Lower leg skin (tissue), 4 donors: Measurements from ENCODE around the gene CYP4F2. TPM values are rescaled to one million over a fixed set of nuclear protein-coding genes. Genes with fewer than 3 reads are reported as not detected.
"Not testable (repeated sequence)": the region's sequence is repeated elsewhere in the genome, so short reads cannot be mapped to it uniquely, and the experiment has no call there.

Source experiments
- DNase-seq, 2 donors: peaks; one replicate each; pipeline ENCODE4 v3.0.0-alpha.2; 2019; ENCODE audit warnings: low spot score in 2 of 2
- H3K4me3 ChIP-seq: fragments of 200-600 bp; sonication (generic); 2 replicates; pipeline ENCODE4 v1.5.1; 2017; ENCODE audit warnings: mild to moderate bottlenecking, low read depth; ENCODE audit not compliant: poor library complexity, severe bottlenecking
- POLR2A ChIP-seq, 2 donors: fragments of 450-650 bp; IDR thresholded peaks; one replicate each; pipeline ENCODE4 v1.6.1; 2016 to 2017; ENCODE audit warnings: antibody characterized with exemption in 2 of 2, mild to moderate bottlenecking in 1 of 2, moderate library complexity in 1 of 2
- WGBS, 2 donors: methylation state at CpG; one replicate each; pipeline ENCODE4 v1.1.5; 2018; 5-methylcytosine and 5-hydroxymethylcytosine counted together
- intact Hi-C: fragments of 100-400 bp; cut with DNase I; formaldehyde crosslinking; loops from one replicate; pipeline ENCODE4 v1.15.0; 2023; ENCODE audit warnings: low total_unique reads
- total RNA-seq, 4 donors: library from RNA; depleted of rRNA; stranded (reverse); fragments of >200 nt; gene quantifications; one replicate each; pipeline ENCODE4 v1.1.0, GENCODE V29; 2016
- TF ChIP-seq, protein P1 (sequence below), 3 donors: fragments of 450-650 bp; IDR thresholded peaks; one replicate each; pipeline ENCODE4 v1.5.1; 2016; ENCODE audit warnings: antibody characterized with exemption in 3 of 3, mild to moderate bottlenecking in 3 of 3, moderate library complexity in 2 of 3

CYP4F2 gene
- total RNA-seq, 4 donors from 2014 or later: 0.91 to 4.2 (median 2.9) TPM

DNA sequence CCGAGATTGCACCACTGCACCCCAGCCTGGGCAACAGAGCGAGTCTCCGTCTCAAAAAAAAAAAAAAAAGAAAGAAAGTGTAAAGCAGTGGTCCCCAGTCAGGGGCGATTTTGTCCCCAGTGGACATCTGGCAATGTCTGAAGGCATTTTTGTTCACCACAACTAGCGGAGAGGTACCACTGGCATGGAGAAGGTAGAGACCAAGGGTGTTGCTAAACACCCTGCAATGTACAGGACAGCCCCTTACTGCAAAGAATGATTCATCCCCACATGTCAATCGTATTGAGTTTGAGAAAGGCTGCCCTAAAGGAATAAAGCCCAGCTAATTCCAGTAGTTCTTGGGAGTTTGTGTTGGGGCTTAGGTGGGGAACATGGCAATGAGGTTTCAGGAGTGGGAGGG lies 38.7 kb downstream of the CYP4F2 start:
- no peak for TF ChIP-seq POLR2A (IDR thresholded peaks at IDR 0.05)
- TF ChIP-seq, protein P1, sequence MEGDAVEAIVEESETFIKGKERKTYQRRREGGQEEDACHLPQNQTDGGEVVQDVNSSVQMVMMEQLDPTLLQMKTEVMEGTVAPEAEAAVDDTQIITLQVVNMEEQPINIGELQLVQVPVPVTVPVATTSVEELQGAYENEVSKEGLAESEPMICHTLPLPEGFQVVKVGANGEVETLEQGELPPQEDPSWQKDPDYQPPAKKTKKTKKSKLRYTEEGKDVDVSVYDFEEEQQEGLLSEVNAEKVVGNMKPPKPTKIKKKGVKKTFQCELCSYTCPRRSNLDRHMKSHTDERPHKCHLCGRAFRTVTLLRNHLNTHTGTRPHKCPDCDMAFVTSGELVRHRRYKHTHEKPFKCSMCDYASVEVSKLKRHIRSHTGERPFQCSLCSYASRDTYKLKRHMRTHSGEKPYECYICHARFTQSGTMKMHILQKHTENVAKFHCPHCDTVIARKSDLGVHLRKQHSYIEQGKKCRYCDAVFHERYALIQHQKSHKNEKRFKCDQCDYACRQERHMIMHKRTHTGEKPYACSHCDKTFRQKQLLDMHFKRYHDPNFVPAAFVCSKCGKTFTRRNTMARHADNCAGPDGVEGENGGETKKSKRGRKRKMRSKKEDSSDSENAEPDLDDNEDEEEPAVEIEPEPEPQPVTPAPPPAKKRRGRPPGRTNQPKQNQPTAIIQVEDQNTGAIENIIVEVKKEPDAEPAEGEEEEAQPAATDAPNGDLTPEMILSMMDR (IDR thresholded peaks at IDR 0.05): no peak
- no peak for DNase-seq
- WGBS, 2 donors: 68 to 81% methylated on average over 6 of the region's 6 CpGs
- no peak overlapping the region for H3K4me3 ChIP-seq
- intact Hi-C loops: no loop called here

DNA sequence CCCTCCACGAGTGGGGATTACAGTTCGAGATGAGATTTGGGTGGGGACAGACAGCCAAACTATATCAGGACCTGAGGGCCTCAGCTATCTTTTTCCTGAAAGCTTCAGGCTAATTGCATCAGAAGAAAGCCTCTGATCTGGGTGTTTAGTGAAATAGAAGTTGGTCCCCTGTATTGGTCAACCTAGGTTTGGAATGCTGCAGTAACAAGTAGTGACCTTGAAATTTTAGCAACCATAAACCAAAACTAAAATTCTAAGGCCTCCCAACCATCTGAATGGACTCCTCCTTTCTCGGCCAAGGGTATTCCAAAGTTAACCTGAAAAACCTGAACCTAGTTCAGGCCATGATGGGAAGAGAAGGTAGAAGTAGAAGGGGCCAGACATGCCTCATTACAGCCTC lies 47.5 kb downstream of the CYP4F2 start:
- TF ChIP-seq, protein P1 (IDR thresholded peaks at IDR 0.05): no peak
- TF ChIP-seq POLR2A (IDR thresholded peaks at IDR 0.05): no peak
- intact Hi-C loops: loop anchor here (5.0 kb wide), 1 partner anchor 1988 kb away; no protein-coding TSS in a partner anchor
- no peak overlapping the region for H3K4me3 ChIP-seq

DNA sequence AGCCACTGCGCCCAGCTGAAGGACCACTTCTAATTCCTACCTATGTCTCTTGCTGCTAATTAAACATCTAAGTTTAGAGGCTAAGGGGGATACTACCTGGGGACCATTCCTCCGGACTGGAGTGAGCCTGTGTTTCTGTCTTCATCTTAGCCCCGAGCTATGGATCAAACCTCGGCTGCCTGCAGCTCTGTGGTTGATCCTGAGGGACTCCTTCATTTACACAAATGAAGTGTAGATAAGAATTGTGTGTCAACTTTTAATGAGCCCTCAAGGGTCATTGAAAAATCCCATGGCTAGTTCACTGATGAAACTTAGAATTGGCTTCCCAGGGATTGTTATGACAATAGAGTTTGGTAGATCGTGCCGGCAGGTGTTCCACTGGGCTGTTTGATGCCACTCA lies 51.0 kb downstream of the CYP4F2 start:
- WGBS, 2 donors: 82 to 89% methylated on average over 6 of the region's 6 CpGs
- H3K4me3 ChIP-seq: no peak overlapping the region
- intact Hi-C loops: no loop called here
- DNase-seq: no peak
- no peak for TF ChIP-seq POLR2A (IDR thresholded peaks at IDR 0.05)

More for the DNA sequence above, 47.5 kb downstream of the CYP4F2 start:
- WGBS, 2 donors: 69 to 77% methylated on average over 3 of the region's 3 CpGs
- DNase-seq: no peak

DNA sequence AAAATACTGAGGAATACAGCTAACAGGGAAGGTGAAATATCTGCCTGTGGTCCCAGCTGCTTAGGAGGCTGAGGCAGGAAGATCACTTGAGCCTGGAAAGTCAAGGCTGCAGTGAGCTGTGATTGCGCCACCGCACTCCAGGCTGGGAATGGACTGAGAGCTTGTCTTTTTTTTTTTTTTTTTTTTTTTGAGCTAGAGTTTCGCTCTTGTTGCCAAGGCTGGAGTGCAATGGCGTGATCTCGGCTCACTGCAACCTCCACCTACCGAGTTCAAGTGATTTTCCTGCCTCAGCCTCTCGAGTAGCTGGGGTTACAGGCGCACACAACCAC lies 54.0 kb downstream of the CYP4F2 start:
- intact Hi-C loops, DNase-seq, H3K4me3 ChIP-seq: not testable (repeated sequence)
- 40 to 53% methylated on average over 5 to 8 of the region's 8 CpGs for WGBS, 2 donors

DNA sequence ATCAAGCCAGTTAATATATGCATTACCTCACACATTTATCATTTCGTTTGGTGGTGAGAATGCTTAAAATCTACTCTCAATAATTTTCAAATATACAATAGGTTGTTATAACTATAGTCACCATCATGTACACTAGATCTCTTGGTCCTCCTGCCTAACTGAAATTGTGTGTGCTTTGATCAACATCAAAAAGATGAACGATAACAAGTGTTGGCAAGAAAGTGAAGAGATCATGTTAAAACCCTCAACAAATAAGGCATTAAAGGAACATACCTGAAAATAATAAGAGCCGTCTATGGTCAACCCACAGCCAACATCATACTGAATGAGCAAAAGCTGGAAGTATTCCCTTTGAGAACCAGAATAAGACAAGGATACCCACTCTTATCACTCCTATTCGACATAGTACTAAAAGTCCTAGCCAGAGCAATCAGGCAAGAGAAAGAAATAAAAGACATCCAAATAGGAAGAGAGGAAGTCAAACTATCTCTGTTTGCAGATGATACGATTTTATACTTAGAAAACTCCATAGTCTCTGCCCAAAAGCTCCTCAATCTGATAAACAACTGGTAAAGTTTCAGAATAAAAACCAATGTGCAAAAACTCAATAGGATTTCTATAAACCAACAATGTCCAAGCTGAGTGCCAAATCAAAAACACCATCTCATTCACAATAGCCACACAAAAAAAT lies 54.5 kb downstream of the CYP4F2 start:
- no peak for TF ChIP-seq POLR2A (IDR thresholded peaks at IDR 0.05)
- TF ChIP-seq, protein P1 (IDR thresholded peaks at IDR 0.05): no peak
- intact Hi-C loops: no loop called here
- 35 to 47% methylated on average over 5 of the region's 5 CpGs for WGBS, 2 donors
- no peak overlapping the region for H3K4me3 ChIP-seq
- no peak for DNase-seq

DNA sequence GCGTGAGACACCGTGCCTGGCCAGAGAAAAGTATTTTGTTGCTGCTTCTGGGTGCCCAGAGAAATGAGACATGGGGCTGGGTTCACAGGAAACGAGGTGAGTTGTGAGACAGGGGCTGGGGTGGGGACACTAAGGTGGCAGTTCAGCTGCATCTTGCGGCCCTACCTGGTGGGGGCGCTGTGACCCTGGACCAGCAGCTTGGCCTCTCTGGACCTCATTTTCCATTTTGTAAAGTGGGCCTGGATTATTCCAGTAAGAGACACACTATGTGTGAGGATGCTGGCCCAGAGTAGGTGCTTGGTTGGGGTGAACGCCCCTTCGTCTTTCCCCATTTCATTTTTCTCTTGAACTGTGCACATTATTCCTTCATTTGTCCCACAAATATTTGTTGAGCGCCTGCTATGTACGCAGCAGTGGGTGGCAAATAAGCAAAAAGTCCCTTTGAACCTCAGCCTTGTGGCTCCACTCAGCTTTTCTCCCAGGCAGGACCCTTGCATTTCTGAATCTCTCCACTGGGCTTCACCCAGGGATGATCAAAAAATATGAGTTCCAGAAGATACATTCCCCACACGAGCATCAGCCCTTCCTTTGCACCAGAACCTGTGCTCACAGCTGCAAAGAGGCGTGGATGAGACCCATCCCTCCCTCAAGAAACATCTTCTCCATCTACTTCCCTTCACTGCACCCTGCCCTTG lies 55.9 kb downstream of the CYP4F2 start:
- no peak for DNase-seq
- intact Hi-C loops: no loop called here

More for the DNA sequence above, 55.9 kb downstream of the CYP4F2 start:
- no peak for TF ChIP-seq POLR2A (IDR thresholded peaks at IDR 0.05)
- TF ChIP-seq, protein P1 (IDR thresholded peaks at IDR 0.05): no peak
- H3K4me3 ChIP-seq: no peak overlapping the region
- 66 to 69% methylated on average over 8 to 11 of the region's 11 CpGs for WGBS, 2 donors
